ENCODE results near the gene AAR2.

AAR2 gene

GRCh38 chr20:36260316-36260715 is 24.0 kb downstream of the AAR2 start:
- no peak for DNase-seq (ENCODE audit: low read depth in 2 of 2)

- no peak for DNase-seq (ENCODE audit: low read depth in 2 of 2)
These were observed 25.3 kb downstream of the AAR2 start for GRCh38 chr20:36261389-36262105.

DNA sequence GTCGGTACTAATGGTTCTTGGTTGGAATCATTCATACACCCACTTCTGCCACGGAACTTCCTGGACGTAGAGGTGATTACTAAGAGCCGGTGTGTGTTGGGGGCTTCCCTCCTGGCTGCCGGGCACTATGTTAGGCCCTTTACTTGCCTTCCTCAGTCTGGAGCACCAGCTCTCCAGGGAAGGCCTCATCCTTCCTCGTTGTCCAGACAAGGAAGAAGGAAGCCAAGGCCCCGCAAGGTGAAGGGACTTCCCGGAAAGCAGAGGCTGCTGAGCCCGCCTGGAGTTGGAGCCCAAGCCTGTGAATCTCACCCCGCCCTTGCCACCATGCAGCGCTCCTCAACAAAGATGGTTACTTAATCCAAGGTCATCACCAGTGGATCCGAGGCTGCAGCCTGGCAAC is 26.2 kb downstream of the AAR2 start:
- DNase-seq (ENCODE audit: low read depth in 2 of 2), result no peak

DNA sequence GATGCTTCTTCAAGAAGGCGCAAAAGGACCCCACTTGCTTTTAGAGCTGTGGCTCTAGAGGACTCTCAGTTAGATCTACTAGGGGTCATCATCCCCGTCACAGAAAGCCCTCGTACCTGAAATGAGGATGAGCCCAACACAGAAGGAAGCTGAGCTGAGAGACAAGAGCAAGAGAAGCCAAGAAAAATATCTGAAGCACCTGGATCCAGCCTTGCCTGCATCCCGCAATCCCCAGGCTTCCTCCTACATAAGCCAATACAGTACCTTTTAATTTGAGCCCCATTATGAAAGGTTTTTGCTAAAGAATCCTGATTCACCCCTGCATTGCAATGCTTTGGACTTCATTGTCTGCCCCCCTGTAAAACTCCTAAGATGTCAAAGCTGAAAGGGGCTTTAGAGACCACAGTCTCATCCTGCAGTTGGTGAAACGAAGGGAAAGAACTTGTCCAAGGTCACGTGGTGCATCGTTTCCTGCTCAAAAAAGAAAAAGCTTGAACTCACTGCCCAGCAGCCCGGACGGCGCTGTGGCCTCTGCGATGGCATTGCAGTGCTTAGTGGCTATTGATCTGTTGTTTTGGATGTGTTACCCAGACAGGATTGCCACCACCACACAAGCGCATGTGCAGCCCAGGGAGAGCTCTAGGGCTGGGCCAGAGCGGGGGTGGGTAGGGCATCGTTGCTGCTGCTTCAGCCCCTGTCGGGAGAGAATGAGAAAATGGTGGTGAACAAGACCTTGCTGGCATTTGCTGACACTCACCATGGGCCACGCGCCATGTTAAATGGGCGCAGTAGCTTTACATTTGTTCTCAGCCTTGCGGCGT is 28.4 kb downstream of the AAR2 start:
- DNase-seq (ENCODE audit: low read depth in 2 of 2), result no peak

DNA sequence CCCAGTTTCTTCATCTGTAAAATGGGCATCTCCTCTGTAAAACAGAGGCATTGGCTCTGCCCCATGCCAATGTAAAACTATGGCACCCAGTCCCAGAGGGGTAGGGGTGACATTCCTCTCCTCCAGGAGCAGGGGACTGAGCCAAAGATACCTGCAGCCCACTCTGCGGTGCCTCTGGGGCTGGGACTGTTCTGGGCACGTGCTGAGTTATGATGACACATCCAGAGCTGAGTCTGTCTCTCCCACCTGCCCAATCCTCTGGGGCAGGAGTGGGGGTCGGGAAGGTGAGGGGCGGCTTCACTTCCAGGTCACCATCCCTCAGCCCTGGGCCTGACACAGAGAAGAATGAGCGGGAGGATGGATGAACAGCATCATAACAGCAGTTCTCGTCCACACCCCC is 29.9 kb downstream of the AAR2 start:
- DNase-seq (ENCODE audit: low read depth in 2 of 2), result no peak

DNA sequence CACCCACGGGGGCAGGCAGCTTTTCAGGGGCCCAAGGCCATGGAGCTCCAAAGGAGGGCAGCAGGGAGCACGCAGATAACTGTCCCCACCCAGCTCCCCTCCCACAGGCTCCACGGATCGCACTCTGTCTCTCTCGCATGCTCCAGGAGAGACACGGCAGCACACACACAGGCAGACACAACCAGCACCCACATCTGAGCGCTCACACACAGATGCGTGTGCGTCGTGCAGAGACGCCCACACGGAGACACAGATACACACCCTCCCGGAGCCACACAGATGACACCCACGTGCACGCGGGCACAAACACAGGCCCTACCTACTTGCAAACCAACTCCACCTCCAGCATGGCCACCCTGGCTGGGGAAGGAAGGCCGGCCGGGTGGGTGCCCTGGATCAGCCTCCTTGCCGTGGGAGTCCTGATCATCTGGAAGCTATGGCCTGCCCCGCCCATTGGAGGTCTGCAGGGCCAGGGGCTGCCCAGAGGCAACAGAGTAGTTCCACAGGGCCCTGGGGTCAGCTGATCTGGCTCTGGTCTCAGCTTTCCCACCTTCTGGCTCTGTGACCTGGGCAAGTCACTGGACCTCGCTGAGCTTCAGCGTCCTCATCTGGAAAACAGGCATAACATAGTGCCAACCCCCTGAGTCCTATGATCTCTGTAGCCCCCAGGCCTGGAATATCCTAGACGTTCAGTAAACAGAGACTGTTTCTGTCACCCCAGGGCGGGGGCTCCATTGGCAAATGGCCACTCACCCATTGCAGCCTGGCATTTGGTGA is 31.5 kb downstream of the AAR2 start:
- DNase-seq (ENCODE audit: low read depth in 2 of 2), result no peak

- DNase-seq (ENCODE audit: low read depth in 2 of 2), result no peak
These were observed 32.4 kb downstream of the AAR2 start for GRCh38 chr20:36268440-36269342.

DNA sequence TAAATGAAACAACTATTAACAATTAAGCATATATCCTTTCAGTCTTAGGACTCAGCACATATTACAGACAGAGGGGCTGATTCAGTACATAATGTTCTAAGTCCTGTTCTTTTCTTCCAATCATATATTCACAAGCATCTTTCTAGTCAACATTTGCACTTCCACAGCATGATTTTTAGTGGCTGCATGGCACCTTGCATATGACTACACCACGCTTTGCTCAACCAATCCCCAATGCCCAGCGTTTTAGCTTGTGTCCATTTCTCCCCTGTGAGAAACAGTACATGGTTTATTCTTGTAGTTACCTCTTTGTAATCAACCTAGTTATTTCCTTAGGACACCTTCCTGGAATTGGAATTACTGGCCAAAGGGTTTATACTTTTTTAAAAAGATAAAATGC is 33.2 kb downstream of the AAR2 start:
- no peak for DNase-seq (ENCODE audit: low read depth in 2 of 2)

DNA sequence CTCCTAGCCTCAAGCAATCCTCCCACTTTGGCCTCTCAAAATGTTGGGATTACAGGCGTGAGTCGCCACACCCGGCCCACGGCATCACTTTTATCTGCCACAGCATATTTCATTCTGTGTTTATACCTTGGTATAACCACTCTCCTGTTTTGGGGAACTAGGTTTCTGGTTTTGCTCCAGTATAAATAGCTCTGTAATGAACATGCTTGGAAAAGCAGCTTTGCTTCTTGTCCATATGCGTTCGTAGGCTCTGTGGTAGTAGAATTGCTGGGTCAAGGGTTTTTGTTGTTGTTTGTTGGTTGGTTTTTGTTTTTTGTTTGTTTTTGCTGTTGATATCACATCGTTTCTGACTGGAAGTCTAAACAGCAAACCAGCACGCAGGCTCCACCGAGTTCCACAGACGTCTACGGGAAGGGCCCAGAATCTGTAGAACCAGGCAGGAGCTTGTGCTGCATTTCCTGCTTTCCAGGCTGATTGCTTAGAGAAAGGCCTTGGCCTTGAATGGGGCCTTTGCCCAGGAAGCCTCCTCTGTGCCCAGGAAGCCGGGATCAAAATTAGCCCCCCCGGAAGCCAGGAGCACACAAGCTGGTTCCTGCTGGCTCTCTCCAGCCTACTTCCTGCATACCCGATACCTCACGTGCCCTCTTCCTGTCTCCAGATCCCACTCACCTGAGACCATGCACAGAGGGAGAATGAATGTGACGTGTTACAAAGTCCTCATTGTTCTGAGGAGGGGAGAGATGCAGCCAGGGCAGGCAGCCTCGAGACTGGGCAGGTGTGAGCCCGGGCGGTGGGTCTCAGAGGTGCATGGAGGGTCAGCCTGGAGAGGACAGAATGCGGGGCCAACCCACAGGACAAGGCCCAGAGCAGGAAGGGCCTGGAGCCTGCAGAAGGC is 34.7 kb downstream of the AAR2 start:
- no peak for DNase-seq (ENCODE audit: low read depth in 2 of 2)

- no peak for DNase-seq (ENCODE audit: low read depth in 2 of 2)
These were observed 35.6 kb downstream of the AAR2 start for GRCh38 chr20:36271639-36272546.

DNA sequence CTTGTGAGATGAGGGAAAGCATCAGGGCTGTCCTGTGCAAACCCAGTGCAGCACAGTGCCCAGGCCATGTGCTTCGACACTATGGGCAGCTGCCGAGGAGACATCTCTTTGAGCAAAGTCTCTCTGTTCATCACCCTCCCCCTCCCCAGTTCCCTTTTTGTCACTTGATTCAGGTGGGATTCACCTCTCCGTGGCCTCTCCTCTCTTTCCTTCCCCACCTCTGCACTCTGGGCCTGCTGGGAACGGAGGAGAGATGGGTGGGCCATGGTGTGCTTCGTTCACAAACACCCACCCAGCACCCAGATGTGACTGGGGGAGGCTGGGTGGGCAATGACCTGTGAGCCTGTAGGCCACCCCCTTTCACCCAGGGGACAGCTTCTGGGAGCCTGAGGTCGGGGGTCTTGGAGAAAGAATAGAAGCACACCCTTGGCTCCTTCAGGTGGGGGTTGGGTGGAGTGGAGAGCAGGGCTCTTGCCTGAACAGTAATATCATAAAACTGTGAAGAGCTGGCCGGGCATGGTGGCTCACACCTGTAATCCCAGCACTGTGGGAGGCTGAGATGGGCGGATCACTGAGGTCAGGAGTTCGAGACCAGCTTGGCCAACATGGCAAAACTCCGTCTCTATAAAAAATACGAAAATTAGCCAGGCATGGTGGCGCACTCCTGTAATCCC is 36.4 kb downstream of the AAR2 start:
- no peak for DNase-seq (ENCODE audit: low read depth in 2 of 2)

DNA sequence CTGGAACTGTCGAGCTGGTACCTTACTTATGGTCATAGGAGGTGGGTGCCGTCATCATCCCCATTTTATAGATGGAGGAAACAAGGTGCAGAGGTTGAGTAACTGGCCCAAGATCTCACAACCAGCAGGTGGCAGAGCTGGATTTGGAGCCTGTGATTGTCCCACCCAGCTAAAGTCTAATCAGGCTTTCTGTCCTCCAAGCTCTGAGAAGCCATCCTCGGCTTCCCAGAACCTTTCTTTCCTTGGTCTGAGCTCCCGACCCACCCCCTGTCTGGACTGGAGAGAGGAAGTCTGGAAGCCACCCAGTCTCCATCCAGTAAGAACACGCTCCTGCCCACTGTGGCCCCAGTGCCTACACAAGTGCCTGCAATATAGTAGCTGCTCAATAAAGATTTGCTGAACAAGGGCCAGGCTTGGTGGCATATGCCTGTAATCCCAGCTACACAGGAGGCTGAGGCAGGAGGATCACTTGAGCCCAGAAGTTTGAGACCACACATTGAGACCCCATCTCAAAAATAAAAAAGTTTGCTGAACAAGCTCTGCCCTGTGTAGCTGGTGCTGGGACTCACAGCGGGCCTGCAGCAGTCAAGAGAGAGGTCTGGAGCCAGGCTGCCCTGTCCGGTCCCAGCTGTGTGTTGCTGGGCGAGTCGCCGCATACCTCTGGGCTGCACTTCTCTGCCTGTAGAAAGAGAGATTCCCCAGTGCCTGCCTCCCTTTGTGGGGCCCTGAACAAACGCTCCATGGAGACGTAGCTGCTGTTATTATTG is 37.3 kb downstream of the AAR2 start:
- no peak for DNase-seq (ENCODE audit: low read depth in 2 of 2)

DNA sequence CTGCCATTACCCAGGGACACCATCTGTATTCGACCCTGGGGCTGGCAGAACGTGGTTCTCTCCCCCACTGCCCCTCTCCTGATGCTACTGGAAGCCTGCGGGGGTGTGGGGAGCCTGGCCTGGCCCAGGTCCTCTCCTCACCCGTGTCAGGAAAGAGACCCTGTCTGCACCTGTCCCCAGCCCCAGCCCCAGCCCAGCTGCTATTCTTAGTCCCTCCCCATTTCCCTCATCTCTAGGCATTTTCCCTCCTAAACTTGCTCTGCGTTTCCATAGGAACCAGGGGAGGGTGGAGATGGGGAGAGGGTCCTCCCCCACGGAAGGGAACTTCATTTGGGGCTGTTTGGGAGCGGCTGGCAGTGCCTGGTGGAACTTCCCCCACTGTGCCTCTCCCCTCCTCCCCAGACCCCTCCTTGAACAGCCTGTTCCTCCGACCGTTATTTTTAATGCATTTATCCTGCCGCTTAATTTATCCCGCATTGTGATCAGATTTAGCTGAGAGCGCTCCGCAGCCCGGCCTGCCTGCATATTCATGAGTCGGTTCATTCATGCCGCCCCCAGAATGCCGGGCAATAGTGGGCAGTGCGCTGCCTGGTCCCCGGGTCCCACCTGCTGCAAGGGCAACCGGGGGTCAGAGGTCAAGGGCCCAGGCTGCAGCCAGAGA is 38.0 kb downstream of the AAR2 start:
- no peak for DNase-seq (ENCODE audit: low read depth in 2 of 2)

DNA sequence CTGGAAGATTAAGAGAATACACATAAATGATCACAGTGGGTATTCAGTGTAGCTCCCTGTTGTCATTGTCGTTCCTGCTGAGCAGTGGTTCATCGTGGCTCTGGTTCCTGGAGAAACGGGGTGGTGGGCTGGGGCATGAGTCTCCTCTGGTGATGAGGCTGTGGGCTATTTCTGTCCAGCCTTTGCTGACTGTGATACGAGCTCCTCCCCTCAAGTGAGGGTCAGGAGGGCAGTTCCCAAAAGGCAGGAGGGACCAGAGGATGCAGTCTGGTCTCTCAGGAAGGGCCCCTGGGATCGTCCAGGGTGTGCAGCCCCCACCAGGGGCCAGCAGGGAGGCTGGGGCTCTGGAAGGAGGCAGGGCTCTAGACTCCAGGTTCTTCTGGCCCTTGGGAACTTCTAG is 38.7 kb downstream of the AAR2 start:
- DNase-seq (ENCODE audit: low read depth in 2 of 2), result no peak

- no peak for DNase-seq (ENCODE audit: low read depth in 2 of 2)
These were observed 39.3 kb downstream of the AAR2 start for GRCh38 chr20:36275441-36276189.

DNA sequence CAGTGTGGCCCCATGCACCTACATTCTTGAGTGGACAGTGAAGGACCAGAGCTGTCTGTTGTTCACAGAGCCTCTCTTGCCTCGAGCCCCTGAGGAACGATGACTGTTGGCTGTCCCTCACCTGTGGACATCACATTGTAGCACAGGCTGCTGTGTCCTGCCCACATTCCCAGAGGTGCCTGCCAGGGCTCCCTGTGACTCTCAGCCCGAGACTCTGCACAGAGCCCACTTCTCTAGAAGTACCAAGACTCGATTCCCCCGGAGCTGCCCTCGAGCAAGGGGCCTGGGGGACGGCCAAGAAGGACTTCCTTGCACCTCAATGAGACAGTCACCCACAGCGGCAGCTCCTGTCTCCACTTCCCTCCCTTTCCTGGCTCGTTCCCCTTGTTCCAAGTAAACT is 41.3 kb downstream of the AAR2 start:
- DNase-seq (ENCODE audit: low read depth in 2 of 2), result no peak

GRCh38 chr20:36279362-36279761 is 43.1 kb downstream of the AAR2 start:
- DNase-seq (ENCODE audit: low read depth in 2 of 2), result no peak

Measured in activated CD8-positive, alpha-beta memory T cell treated with anti-CD3 and anti-CD28 coated beads for 4 hours (primary cell).